Hepatocyte (in vitro differentiated cells): Measurements from ENCODE around the gene ZFYVE28. TPM values are rescaled to one million over a fixed set of nuclear protein-coding genes. Genes with fewer than 3 reads are reported as not detected.

ENCODE experiments used
- DNase-seq: peaks from one replicate; pipeline ENCODE4 v3.0.0-alpha.2; 2016; ENCODE audit warnings: low spot score
- H2AFZ ChIP-seq: fragments of 200-600 bp; sonication (generic); 2 replicates; pipeline ENCODE4 v1.6.0; 2016; ENCODE audit warnings: antibody characterized with exemption, mild to moderate bottlenecking
- H3K27ac ChIP-seq: fragments of 200-600 bp; sonication (generic); 2 replicates; pipeline ENCODE4 v1.5.1; 2016; ENCODE audit warnings: mild to moderate bottlenecking
- H3K27me3 ChIP-seq: fragments of 200-600 bp; sonication (generic); 2 replicates; pipeline ENCODE4 v1.6.1; 2016
- H3K36me3 ChIP-seq: fragments of 200-600 bp; sonication (generic); replicated peaks from 2 replicates; pipeline ENCODE4 v1.5.1; 2016; ENCODE audit warnings: low read depth; ENCODE audit not compliant: insufficient read depth
- H3K4me1 ChIP-seq: fragments of 200-600 bp; sonication (generic); 2 replicates; pipeline ENCODE4 v1.5.1; 2016; ENCODE audit warnings: mild to moderate bottlenecking, moderate library complexity; ENCODE audit not compliant: insufficient read depth
- H3K4me2 ChIP-seq: fragments of 200-600 bp; sonication (generic); 2 replicates; pipeline ENCODE4 v1.6.0; 2016
- H3K4me3 ChIP-seq: fragments of 200-600 bp; sonication (generic); 2 replicates; pipeline ENCODE4 v1.5.1; 2016; ENCODE audit warnings: mild to moderate bottlenecking
- H3K79me2 ChIP-seq: fragments of 200-600 bp; sonication (generic); 2 replicates; pipeline ENCODE4 v1.6.0; 2017; ENCODE audit warnings: mild to moderate bottlenecking
- H3K9me2 ChIP-seq: fragments of 200-600 bp; sonication (generic); replicated peaks from 2 replicates; pipeline ENCODE4 v1.6.0; 2017; ENCODE audit warnings: mild to moderate bottlenecking; ENCODE audit not compliant: insufficient read depth
- H3K9me3 ChIP-seq: fragments of 200-600 bp; sonication (generic); 2 replicates; pipeline ENCODE4 v1.5.1; 2016; ENCODE audit warnings: low read depth, mild to moderate bottlenecking
- H4K20me1 ChIP-seq: fragments of 200-600 bp; sonication (generic); 2 replicates; pipeline ENCODE4 v1.6.0; 2016; ENCODE audit warnings: mild to moderate bottlenecking; ENCODE audit not compliant: insufficient read depth, poor library complexity, severe bottlenecking
- EZH2 ChIP-seq: fragments of 200-600 bp; sonication (generic); IDR thresholded peaks from 2 replicates; pipeline ENCODE4 v1.6.1; 2016; ENCODE audit warnings: antibody characterized with exemption, mild to moderate bottlenecking, borderline replicate concordance
- EZH2phosphoT487 ChIP-seq: fragments of 200-600 bp; sonication (generic); IDR thresholded peaks from one replicate; pipeline ENCODE4 v1.6.1; 2018; ENCODE audit warnings: antibody characterized with exemption, mild to moderate bottlenecking, low read depth, moderate library complexity; ENCODE audit not compliant: unreplicated experiment, severe bottlenecking
- WGBS: methylation state at CpG from one replicate; pipeline ENCODE4 v1.1.6; 2016; ENCODE audit warnings: low lambda C conversion rate; ENCODE audit errors: missing lambda C conversion rate; 5-methylcytosine and 5-hydroxymethylcytosine counted together
- polyA plus RNA-seq: library from polyadenylated mRNA; unstranded; fragments of >200 nt; fragmentation: Nextera tagmentation; extraction: Ambion mirVana; gene quantifications from 2 replicates; pipeline ENCODE4 v1.2.1, GENCODE V29; 2016
- total RNA-seq: library from RNA; depleted of rRNA; stranded (reverse); fragments of >200 nt; gene quantifications from 2 replicates; pipeline ENCODE4 v1.2.3, GENCODE V29; 2014
- TF ChIP-seq, protein P1 (sequence below): fragments of 200-600 bp; sonication (generic); IDR thresholded peaks from 2 replicates; pipeline ENCODE4 v1.5.1; 2016; ENCODE audit warnings: antibody characterized with exemption, mild to moderate bottlenecking; ENCODE audit not compliant: poor library complexity

Gene ZFYVE28
- total and polyA plus RNA-seq, 2 experiments from 2014 or later: 2.2 to 3.4 TPM

DNA sequence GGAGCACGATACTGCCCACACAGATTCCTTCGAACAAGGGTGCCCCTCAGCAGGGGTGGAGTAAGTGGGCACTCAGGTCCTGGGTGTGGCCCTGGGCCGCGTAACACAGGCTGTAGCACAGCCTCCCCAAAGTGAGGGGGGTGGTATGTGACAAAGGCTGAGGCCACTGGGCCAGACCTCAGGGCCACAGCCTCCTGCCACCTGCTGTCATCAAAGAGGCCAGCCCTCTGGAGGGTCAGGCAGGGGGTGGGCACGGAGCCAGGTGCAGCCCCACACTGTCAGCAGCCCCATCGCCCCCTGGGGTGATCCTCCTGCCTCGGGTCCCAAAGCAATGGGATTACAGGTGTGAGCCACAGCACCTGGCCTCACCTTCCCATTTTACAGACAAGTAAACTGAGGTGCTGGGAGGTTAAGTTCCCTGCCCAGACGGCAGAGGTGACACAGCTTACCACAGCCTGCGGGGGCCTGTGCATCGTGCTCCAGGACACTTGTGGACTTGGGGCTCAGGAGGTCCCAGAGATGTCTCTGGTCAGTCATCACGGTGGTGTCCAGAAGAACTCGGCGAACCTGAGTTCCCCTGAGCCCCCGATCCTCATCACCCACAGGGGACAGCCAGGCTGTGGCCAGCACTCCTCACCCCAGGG, 129.0 kb downstream of the ZFYVE28 start:
- peak; percentile 2 for DNase-seq

DNA sequence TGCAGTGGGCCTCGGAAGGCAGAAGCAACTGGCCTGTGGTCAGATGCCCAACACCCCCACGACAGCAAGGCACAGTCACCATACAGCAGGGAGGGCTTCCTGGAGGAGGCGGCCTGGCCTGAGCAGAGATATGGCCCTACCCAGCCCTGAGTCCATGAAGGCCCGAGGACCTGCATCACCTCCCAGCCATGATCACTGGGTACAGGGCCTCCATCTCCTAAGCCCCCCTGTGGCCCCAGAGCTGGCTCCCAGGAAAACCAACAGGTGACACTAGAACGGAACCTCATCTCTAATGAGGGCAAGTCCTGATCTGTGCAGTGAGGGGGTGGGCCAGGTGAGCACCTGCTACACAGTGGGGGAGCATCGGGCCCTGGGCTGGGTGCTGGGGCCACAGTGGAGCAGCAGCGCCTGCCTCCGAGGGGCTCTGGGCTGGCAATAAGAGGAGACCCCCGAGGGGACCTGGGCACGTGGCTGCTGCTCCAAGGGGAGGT, 130.3 kb downstream of the ZFYVE28 start:
- no peak overlapping the region for H2AFZ ChIP-seq
- WGBS: 94% methylated on average over 7 of the region's 10 CpGs
- H3K9me3 ChIP-seq: no peaks in the 10 kb centered on the region

More for the DNA sequence above, 129.0 kb downstream of the ZFYVE28 start:
- H3K9me3 ChIP-seq: no peaks in the 10 kb centered on the region
- WGBS: 95% methylated on average over 14 of the region's 14 CpGs
- TF ChIP-seq EZH2phosphoT487 (no peak), EZH2 (no peak)
- TF ChIP-seq, protein P1, sequence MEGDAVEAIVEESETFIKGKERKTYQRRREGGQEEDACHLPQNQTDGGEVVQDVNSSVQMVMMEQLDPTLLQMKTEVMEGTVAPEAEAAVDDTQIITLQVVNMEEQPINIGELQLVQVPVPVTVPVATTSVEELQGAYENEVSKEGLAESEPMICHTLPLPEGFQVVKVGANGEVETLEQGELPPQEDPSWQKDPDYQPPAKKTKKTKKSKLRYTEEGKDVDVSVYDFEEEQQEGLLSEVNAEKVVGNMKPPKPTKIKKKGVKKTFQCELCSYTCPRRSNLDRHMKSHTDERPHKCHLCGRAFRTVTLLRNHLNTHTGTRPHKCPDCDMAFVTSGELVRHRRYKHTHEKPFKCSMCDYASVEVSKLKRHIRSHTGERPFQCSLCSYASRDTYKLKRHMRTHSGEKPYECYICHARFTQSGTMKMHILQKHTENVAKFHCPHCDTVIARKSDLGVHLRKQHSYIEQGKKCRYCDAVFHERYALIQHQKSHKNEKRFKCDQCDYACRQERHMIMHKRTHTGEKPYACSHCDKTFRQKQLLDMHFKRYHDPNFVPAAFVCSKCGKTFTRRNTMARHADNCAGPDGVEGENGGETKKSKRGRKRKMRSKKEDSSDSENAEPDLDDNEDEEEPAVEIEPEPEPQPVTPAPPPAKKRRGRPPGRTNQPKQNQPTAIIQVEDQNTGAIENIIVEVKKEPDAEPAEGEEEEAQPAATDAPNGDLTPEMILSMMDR: no peak
- no peaks in the 10 kb centered on the region for H3K36me3 ChIP-seq
- peaks cover 9% of the 10 kb centered on the region for H3K4me1 ChIP-seq
- no peaks in the 10 kb centered on the region for H4K20me1 ChIP-seq
- no peak overlapping the region for H2AFZ ChIP-seq
- H3K79me2 ChIP-seq: no peaks in the 10 kb centered on the region
- H3K27me3 ChIP-seq: no peaks in the 10 kb centered on the region
- no peak overlapping the region for H3K4me3 ChIP-seq
- no peaks in the 10 kb centered on the region for H3K9me2 ChIP-seq
- no peak overlapping the region for H3K27ac ChIP-seq
- no peak overlapping the region for H3K4me2 ChIP-seq

DNA sequence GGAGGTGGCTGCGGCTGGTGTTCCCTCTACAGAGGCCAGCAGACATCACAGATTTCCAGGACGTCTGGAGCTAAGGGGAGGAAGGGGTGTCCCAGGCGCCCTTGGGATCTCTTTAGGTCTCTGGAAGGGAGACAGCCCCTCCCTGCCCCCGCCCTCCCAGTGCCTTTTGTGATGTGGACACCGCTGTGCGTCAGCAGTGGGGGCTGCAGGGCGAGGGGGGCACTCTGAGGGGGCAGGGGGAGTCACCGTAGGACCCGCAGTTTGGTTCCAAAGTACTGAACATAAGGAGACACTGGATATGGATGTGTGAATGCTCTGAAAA, 130.9 kb downstream of the ZFYVE28 start:
- H3K9me2 ChIP-seq: no peaks in the 10 kb centered on the region
- H3K4me3 ChIP-seq: no peak overlapping the region
- H3K9me3 ChIP-seq: no peaks in the 10 kb centered on the region
- 81% methylated on average over 9 of the region's 9 CpGs for WGBS
- no peak overlapping the region for H2AFZ ChIP-seq
- TF ChIP-seq, protein P1: no peak
- no peak for TF ChIP-seq EZH2
- TF ChIP-seq EZH2phosphoT487: no peak
- no peak for DNase-seq
- no peaks in the 10 kb centered on the region for H3K27me3 ChIP-seq
- H3K4me1 ChIP-seq: peaks cover 9% of the 10 kb centered on the region
- no peaks in the 10 kb centered on the region for H4K20me1 ChIP-seq
- no peaks in the 10 kb centered on the region for H3K79me2 ChIP-seq
- peak overlapping the region; percentile 40 for H3K4me2 ChIP-seq
- no peak overlapping the region for H3K27ac ChIP-seq
- H3K36me3 ChIP-seq: no peaks in the 10 kb centered on the region

More for the DNA sequence above, 130.3 kb downstream of the ZFYVE28 start:
- no peaks in the 10 kb centered on the region for H3K9me2 ChIP-seq
- H3K27ac ChIP-seq: no peak overlapping the region
- no peaks in the 10 kb centered on the region for H3K27me3 ChIP-seq
- no peak overlapping the region for H3K4me3 ChIP-seq
- DNase-seq: no peak
- H3K4me1 ChIP-seq: peaks cover 9% of the 10 kb centered on the region
- no peak for TF ChIP-seq EZH2
- TF ChIP-seq, protein P1: no peak
- no peak for TF ChIP-seq EZH2phosphoT487
- no peak overlapping the region for H3K4me2 ChIP-seq
- no peaks in the 10 kb centered on the region for H3K36me3 ChIP-seq
- no peaks in the 10 kb centered on the region for H3K79me2 ChIP-seq
- no peaks in the 10 kb centered on the region for H4K20me1 ChIP-seq
